ENCODE measurements around the gene RAB3GAP1. TPM values are rescaled to one million over a fixed set of nuclear protein-coding genes. Genes with fewer than 3 reads are reported as not detected.

The RAB3GAP1 gene
- total and polyA plus RNA-seq, 7 experiments from 2014 or later: 24.3 to 58.7 (median 36.9) TPM

DNA sequence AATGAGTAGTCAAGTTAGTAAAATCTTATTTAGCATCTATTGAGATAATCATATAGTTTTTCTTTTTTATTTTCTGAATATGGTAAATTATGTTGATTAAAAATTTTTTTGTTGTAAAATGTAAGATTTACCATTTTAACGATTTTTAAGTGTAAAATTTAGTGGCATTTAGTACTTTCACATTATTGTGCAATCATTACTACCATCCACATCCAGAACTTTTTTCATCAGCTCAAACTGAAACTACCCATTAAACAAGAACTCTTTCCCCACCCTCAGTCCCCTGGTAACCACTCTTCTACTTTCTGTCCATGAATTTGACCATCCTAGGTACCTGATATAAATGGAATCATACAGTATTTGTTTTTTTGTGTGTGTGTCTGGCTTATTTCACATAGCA lies 11.1 kb downstream of the RAB3GAP1 start:
- POLR2A ChIA-PET: no interaction called here
- no peak overlapping the region for H3K27ac ChIP-seq (ENCODE audit: low read depth, low read length)

DNA sequence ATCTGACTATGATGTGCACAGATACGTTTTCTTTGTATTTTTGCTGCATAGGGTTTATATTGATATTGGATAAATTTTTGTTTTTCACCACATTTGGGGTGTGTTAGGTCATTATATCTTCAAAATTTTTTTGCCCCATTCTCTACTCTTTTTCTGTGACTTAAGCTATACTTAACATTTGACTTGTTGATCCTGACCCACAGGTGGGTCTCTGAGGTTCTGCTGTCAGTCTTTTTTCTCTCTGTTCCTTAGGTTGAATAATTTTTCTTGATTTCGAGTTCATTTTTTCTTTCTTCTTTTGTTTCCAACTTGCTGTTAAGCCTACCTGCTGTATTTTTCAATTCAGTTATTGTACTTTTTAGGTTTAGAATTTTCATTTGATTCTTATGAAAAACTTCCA lies 12.1 kb downstream of the RAB3GAP1 start:
- Histone ChIP-seq H3K27ac (ENCODE audit: low read depth, low read length) (no peak overlapping the region), H3K4me3 (ENCODE audit: low read length) (no peak overlapping the region), H3K27me3 (ENCODE audit: control insufficient read depth in 2 of 2, insufficient read depth in 2 of 2, low read length in 2 of 2) (no peaks in the 10 kb centered on the region), H3K9me3 (ENCODE audit: control insufficient read depth in 2 of 3, low read length in 3 of 3) (no peaks in the 10 kb centered on the region), H3K36me3 (ENCODE audit: control insufficient read depth in 2 of 3, insufficient read depth in 3 of 3, low read length in 3 of 3) (peaks cover 0 to 33% (median 6%) of the 10 kb centered on the region in 3 experiments), H3K4me1 (ENCODE audit: control insufficient read depth in 2 of 2, insufficient read depth in 2 of 2, low read length in 2 of 2) (peaks cover 0 to 7% of the 10 kb centered on the region in 2 donors)
- H3K36me3 Mint-ChIP-seq: peaks cover 9 to 75% (median 68%) of the 10 kb centered on the region in 5 donors
- H3K27me3 Mint-ChIP-seq: no peaks in the 10 kb centered on the region
- ATAC-seq (no peak), DNase-seq (no peak)
- H3K4me3 Mint-ChIP-seq: peak overlapping the region in 1 of 10 donors; percentile 52
- intact Hi-C loops (cut with micrococcal nuclease): no loop called here
- CTCF ChIA-PET: no interaction called here
- POLR2A ChIA-PET: interaction anchor here (0.8 kb wide), 1 partner anchor 9 kb away, joined by 3 read pairs; no protein-coding TSS in a partner anchor
- H3K27ac Mint-ChIP-seq: peak overlapping the region in 4 of 9 donors; percentile 30 to 67 (median 50)
- peaks cover 20 to 82% (median 74%) of the 10 kb centered on the region in 7 donors for H3K4me1 Mint-ChIP-seq
- peaks cover 0 to 22% (median 4%) of the 10 kb centered on the region in 11 donors for H3K9me3 Mint-ChIP-seq

More for the DNA sequence above, 11.1 kb downstream of the RAB3GAP1 start:
- DNase-seq: no peak
- no peak for ATAC-seq
- Mint-ChIP-seq H3K36me3 (peaks cover 9 to 74% (median 68%) of the 10 kb centered on the region in 5 donors), H3K4me3 (peak overlapping the region in 3 of 10 donors; percentile 3 to 52 (median 39)), H3K27me3 (no peaks in the 10 kb centered on the region), H3K27ac (no peak overlapping the region), H3K9me3 (peaks cover 0 to 20% (median 4%) of the 10 kb centered on the region in 11 donors), H3K4me1 (peaks cover 26 to 84% (median 73%) of the 10 kb centered on the region in 7 donors)
- intact Hi-C loops (cut with micrococcal nuclease): no loop called here
- H3K36me3 ChIP-seq (ENCODE audit: control insufficient read depth in 2 of 3, insufficient read depth in 3 of 3, low read length in 3 of 3): peaks cover 0 to 33% (median 6%) of the 10 kb centered on the region in 3 experiments
- H3K9me3 ChIP-seq (ENCODE audit: control insufficient read depth in 2 of 3, low read length in 3 of 3): no peaks in the 10 kb centered on the region
- no peaks in the 10 kb centered on the region for H3K27me3 ChIP-seq (ENCODE audit: control insufficient read depth in 2 of 2, insufficient read depth in 2 of 2, low read length in 2 of 2)
- peaks cover 0 to 5% of the 10 kb centered on the region in 2 donors for H3K4me1 ChIP-seq (ENCODE audit: control insufficient read depth in 2 of 2, insufficient read depth in 2 of 2, low read length in 2 of 2)
- H3K4me3 ChIP-seq (ENCODE audit: low read length): no peak overlapping the region
- CTCF ChIA-PET: no interaction called here

DNA sequence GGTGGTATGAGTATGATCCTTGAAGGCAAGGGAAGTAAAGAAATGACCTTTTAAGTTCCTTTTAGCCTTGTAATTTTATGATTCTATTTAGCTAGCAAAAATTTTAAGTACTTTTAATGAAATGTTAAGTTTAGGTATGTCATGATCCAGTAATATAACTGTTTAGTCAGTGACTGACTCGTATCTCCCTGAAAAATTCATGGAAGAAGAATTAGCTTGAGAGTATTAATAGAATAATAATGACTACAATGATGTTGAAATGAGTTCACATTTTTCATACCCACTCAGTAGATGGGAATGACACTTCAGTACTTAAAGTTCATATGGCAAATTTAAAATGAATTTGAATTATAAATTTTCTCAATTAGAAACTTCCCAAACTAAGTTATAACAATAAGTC lies 14.6 kb downstream of the RAB3GAP1 start:
- Mint-ChIP-seq H3K4me3 (peak overlapping the region in 3 of 10 donors; percentile 8 to 32 (median 16)), H3K36me3 (peaks cover 9 to 73% (median 72%) of the 10 kb centered on the region in 5 donors), H3K9me3 (peaks cover 0 to 31% (median 4%) of the 10 kb centered on the region in 11 donors), H3K27me3 (no peaks in the 10 kb centered on the region), H3K27ac (peak overlapping the region in 1 of 9 donors; percentile 13), H3K4me1 (peaks cover 14 to 78% (median 67%) of the 10 kb centered on the region in 7 donors)
- ATAC-seq (no peak), DNase-seq (no peak)
- intact Hi-C loops (cut with micrococcal nuclease): no loop called here
- Histone ChIP-seq H3K27ac (ENCODE audit: low read depth, low read length) (no peak overlapping the region), H3K4me3 (ENCODE audit: low read length) (no peak overlapping the region), H3K27me3 (ENCODE audit: control insufficient read depth in 2 of 2, insufficient read depth in 2 of 2, low read length in 2 of 2) (no peaks in the 10 kb centered on the region), H3K4me1 (ENCODE audit: control insufficient read depth in 2 of 2, insufficient read depth in 2 of 2, low read length in 2 of 2) (peaks cover 0 to 8% of the 10 kb centered on the region in 2 donors), H3K36me3 (ENCODE audit: control insufficient read depth in 2 of 3, insufficient read depth in 3 of 3, low read length in 3 of 3) (peaks cover 0 to 18% (median 0%) of the 10 kb centered on the region in 3 experiments), H3K9me3 (ENCODE audit: control insufficient read depth in 2 of 3, low read length in 3 of 3) (no peaks in the 10 kb centered on the region)
- POLR2A ChIA-PET: no interaction called here
- CTCF ChIA-PET: no interaction called here

DNA sequence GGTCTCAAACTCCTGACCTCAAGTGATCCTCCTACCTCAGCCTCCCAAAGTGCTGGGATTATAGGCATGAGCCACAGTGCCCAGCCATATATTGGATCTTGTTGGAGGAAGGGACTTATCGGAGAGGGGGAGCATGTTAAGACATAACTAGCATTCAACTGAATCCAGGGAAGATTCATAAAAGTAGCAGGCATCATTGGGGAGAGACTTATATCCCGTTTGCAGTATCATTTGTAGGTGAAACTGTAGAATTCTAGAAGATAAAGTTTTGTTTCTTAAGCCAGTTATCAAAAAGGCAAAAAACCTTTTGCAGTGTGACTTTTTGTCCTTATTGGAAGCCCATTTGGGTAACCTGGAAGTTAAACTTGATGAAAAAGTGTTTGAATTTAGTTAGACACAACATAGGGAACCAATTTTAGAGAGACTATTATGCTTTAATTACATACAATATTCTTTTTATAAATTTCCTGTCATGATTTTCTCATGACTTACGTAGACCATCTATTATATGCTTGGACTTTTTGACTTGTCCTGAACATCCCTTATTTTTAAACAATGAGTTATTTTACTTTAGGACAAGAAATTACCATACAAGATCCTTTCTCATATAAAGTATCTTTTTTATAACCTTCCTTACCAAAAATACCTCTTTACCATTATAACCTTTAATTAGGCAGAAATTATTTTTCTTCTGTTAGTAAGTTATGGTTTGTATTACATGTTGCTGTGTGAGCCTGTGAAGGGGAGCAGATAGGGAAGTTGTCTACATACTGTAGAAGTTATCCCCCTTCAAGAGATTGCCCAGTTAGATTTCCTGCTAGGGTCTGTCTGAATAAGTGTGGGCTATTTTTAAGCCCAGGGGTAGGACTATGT lies 20.3 kb downstream of the RAB3GAP1 start:
- H3K4me1 ChIP-seq (ENCODE audit: control insufficient read depth in 2 of 2, insufficient read depth in 2 of 2, low read length in 2 of 2): peaks cover 0 to 3% of the 10 kb centered on the region in 2 donors
- Mint-ChIP-seq H3K27me3 (no peaks in the 10 kb centered on the region), H3K36me3 (peaks cover 8 to 61% (median 49%) of the 10 kb centered on the region in 5 donors), H3K4me3 (peak overlapping the region in 1 of 10 donors; percentile 24), H3K4me1 (peaks cover 0 to 57% (median 46%) of the 10 kb centered on the region in 7 donors), H3K9me3 (peaks cover 0 to 29% (median 6%) of the 10 kb centered on the region in 11 donors), H3K27ac (peak overlapping the region in 3 of 9 donors; percentile 30 to 79 (median 34))
- H3K27me3 ChIP-seq (ENCODE audit: control insufficient read depth in 2 of 2, insufficient read depth in 2 of 2, low read length in 2 of 2): no peaks in the 10 kb centered on the region
- DNase-seq (no peak), ATAC-seq (no peak)
- H3K4me3 ChIP-seq (ENCODE audit: low read length): no peak overlapping the region
- POLR2A ChIA-PET: no interaction called here
- H3K36me3 ChIP-seq (ENCODE audit: control insufficient read depth in 2 of 3, insufficient read depth in 3 of 3, low read length in 3 of 3): peaks cover 0 to 8% (median 0%) of the 10 kb centered on the region in 3 experiments
- intact Hi-C loops (cut with micrococcal nuclease): no loop called here
- H3K27ac ChIP-seq (ENCODE audit: low read depth, low read length): no peak overlapping the region
- peaks cover 0 to 5% (median 3%) of the 10 kb centered on the region in 3 experiments for H3K9me3 ChIP-seq (ENCODE audit: control insufficient read depth in 2 of 3, low read length in 3 of 3)
- CTCF ChIA-PET: no interaction called here

DNA sequence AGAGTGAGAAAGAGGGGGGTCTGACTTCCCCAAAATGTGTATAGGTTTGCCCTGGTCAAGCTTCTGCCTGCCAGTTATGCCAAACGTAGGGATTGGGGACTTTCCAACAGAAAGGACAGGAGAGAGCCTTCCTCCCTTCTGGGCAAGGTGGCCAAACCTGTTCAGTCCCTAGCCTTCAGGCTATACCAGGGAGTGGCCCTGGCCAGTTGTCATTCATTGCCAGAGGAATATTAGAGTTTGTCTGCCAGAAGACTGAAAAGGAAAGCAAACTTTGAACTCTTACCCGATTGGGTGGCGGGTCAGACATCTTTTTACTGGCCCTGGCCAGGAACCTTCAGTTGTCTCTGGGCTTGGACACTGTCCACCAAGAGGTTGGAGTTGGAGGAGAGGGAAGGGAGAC lies 22.1 kb downstream of the RAB3GAP1 start:
- no peak for ATAC-seq
- Histone ChIP-seq H3K4me3 (ENCODE audit: low read length) (no peak overlapping the region), H3K36me3 (ENCODE audit: control insufficient read depth in 2 of 3, insufficient read depth in 3 of 3, low read length in 3 of 3) (peaks cover 0 to 8% (median 0%) of the 10 kb centered on the region in 3 experiments), H3K4me1 (ENCODE audit: control insufficient read depth in 2 of 2, insufficient read depth in 2 of 2, low read length in 2 of 2) (peaks cover 0 to under 1% of the 10 kb centered on the region in 2 donors), H3K27ac (ENCODE audit: low read depth, low read length) (no peak overlapping the region), H3K27me3 (ENCODE audit: control insufficient read depth in 2 of 2, insufficient read depth in 2 of 2, low read length in 2 of 2) (no peaks in the 10 kb centered on the region), H3K9me3 (ENCODE audit: control insufficient read depth in 2 of 3, low read length in 3 of 3) (peaks cover 0 to 5% (median 3%) of the 10 kb centered on the region in 3 experiments)
- ChIA-PET POLR2A (no interaction called here), CTCF (no interaction called here)
- Mint-ChIP-seq H3K4me3 (no peak overlapping the region), H3K27ac (peak overlapping the region in 5 of 9 donors; percentile 32 to 67 (median 58)), H3K36me3 (peaks cover 10 to 59% (median 50%) of the 10 kb centered on the region in 5 donors), H3K9me3 (peaks cover 0 to 28% (median 6%) of the 10 kb centered on the region in 11 donors), H3K4me1 (peaks cover 2 to 51% (median 38%) of the 10 kb centered on the region in 7 donors), H3K27me3 (no peaks in the 10 kb centered on the region)
- intact Hi-C loops (cut with micrococcal nuclease): no loop called here
- no peak for DNase-seq

DNA sequence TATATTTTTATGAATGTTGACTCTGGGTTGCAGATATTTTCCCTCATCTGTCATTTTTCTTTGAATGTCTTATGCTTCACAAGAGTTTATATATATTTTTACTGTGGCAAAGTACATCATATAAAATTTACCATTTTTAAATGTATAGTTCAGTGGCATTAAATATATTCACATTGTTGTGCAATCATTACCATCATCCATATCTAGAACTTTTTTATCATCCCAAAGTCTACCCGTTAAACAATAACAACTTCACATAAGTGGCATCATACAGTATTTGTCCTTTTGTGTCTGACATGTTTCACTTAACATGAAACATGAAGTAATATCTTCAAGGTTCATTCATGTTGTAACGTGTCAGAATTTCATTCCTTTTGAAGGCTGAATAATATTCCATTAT lies 24.5 kb downstream of the RAB3GAP1 start:
- no peak overlapping the region for H3K27ac ChIP-seq (ENCODE audit: low read depth, low read length)
- CTCF ChIA-PET: no interaction called here
- no peaks in the 10 kb centered on the region for H3K27me3 Mint-ChIP-seq
- H3K4me3 Mint-ChIP-seq: no peak overlapping the region
- DNase-seq (no peak), ATAC-seq (no peak)
- peaks cover 0 to 29% (median 6%) of the 10 kb centered on the region in 11 donors for H3K9me3 Mint-ChIP-seq
- H3K9me3 ChIP-seq (ENCODE audit: control insufficient read depth in 2 of 3, low read length in 3 of 3): peaks cover 0 to 5% (median 3%) of the 10 kb centered on the region in 3 experiments
- H3K4me1 ChIP-seq (ENCODE audit: control insufficient read depth in 2 of 2, insufficient read depth in 2 of 2, low read length in 2 of 2): no peaks in the 10 kb centered on the region
- no peak overlapping the region for H3K27ac Mint-ChIP-seq
- peaks cover 14 to 65% (median 52%) of the 10 kb centered on the region in 5 donors for H3K36me3 Mint-ChIP-seq
- H3K4me3 ChIP-seq (ENCODE audit: low read length): no peak overlapping the region
- H3K4me1 Mint-ChIP-seq: peaks cover 6 to 54% (median 45%) of the 10 kb centered on the region in 7 donors
- H3K36me3 ChIP-seq (ENCODE audit: control insufficient read depth in 2 of 3, insufficient read depth in 3 of 3, low read length in 3 of 3): peaks cover 0 to 13% (median 0%) of the 10 kb centered on the region in 3 experiments
- intact Hi-C loops (cut with micrococcal nuclease): no loop called here
- POLR2A ChIA-PET: no interaction called here
- no peaks in the 10 kb centered on the region for H3K27me3 ChIP-seq (ENCODE audit: control insufficient read depth in 2 of 2, insufficient read depth in 2 of 2, low read length in 2 of 2)

Data from naive thymus-derived CD4-positive, alpha-beta T cell (primary cell).